PFSK-1 (cell line): ENCODE results near the gene MYBPC1.

Experiments used
- FOXP2 ChIP-seq: optimal IDR thresholded peaks from 2 replicates; pipeline ENCODE3; 2011; ENCODE audit warnings: borderline replicate concordance, control low read depth, inconsistent platforms; ENCODE audit not compliant: insufficient read depth; ENCODE audit errors: extremely low read length, extremely low read depth
- POLR2AphosphoS5 ChIP-seq: IDR thresholded peaks from 2 replicates; pipeline ENCODE4 v1.6.1; 2012; ENCODE audit warnings: low read depth, mild to moderate bottlenecking, control low read depth, low read length, moderate library complexity
- REST ChIP-seq, 2 experiments: IDR thresholded peaks; 2 replicates each; pipeline versions ENCODE4 v1.6.1 to v1.8.0; 2011 to 2012; ENCODE audit warnings: low read depth in 2 of 2, low read length in 2 of 2, control low read depth in 1 of 2, inconsistent platforms in 1 of 2, mild to moderate bottlenecking in 1 of 2, moderate library complexity in 1 of 2; ENCODE audit not compliant: insufficient read depth in 1 of 2
- SIN3A ChIP-seq: IDR thresholded peaks from 2 replicates; pipeline ENCODE4 v1.6.1; 2012; ENCODE audit warnings: mild to moderate bottlenecking, low read length, moderate library complexity, borderline replicate concordance; ENCODE audit not compliant: insufficient read depth
- TAF1 ChIP-seq: IDR thresholded peaks from 2 replicates; pipeline ENCODE4 v1.6.1; 2012; ENCODE audit warnings: low read length, control low read depth, borderline replicate concordance; ENCODE audit not compliant: insufficient read depth

Gene MYBPC1

GRCh38 chr12:101637936-101638335, 43.2 kb downstream of the MYBPC1 start:
- TF ChIP-seq REST (IDR thresholded peaks at IDR 0.05; ENCODE audit: insufficient read depth in 1 of 2, low read depth in 2 of 2, low read length in 2 of 2) (no peak), POLR2AphosphoS5 (no peak), FOXP2 (no peak), TAF1 (no peak), SIN3A (no peak)

GRCh38 chr12:101642115-101643067, 47.6 kb downstream of the MYBPC1 start:
- no peak for TF ChIP-seq TAF1
- no peak for TF ChIP-seq FOXP2
- no peak for TF ChIP-seq POLR2AphosphoS5
- no peak for TF ChIP-seq REST (IDR thresholded peaks at IDR 0.05; ENCODE audit: insufficient read depth in 1 of 2, low read depth in 2 of 2, low read length in 2 of 2)
- no peak for TF ChIP-seq SIN3A

GRCh38 chr12:101647711-101648110, 52.9 kb downstream of the MYBPC1 start:
- TF ChIP-seq REST (IDR thresholded peaks at IDR 0.05; ENCODE audit: insufficient read depth in 1 of 2, low read depth in 2 of 2, low read length in 2 of 2), result no peak
- TF ChIP-seq FOXP2, result no peak
- no peak for TF ChIP-seq SIN3A
- TF ChIP-seq TAF1, result no peak
- no peak for TF ChIP-seq POLR2AphosphoS5

- TF ChIP-seq TAF1 (no peak), POLR2AphosphoS5 (no peak), FOXP2 (no peak), SIN3A (no peak), REST (IDR thresholded peaks at IDR 0.05; ENCODE audit: insufficient read depth in 1 of 2, low read depth in 2 of 2, low read length in 2 of 2) (no peak)
These were observed 53.4 kb downstream of the MYBPC1 start for GRCh38 chr12:101648195-101648594.
